Keratinocyte (primary cell): ENCODE data around the gene MX1. TPM values are rescaled to one million over a fixed set of nuclear protein-coding genes. Genes with fewer than 3 reads are reported as not detected.

ENCODE experiments used
- DNase-seq: peaks from one replicate; pipeline ENCODE4 v3.0.0-alpha.2; 2011; ENCODE audit warnings: low read depth, missing footprints, low spot score
- FAIRE-seq: peaks from 2 replicates; lab custom pipeline; 2011; peaks lifted over from hg19 to GRCh38; lab: Jason Lieb, UNC
- H2AFZ ChIP-seq: 2 replicates; pipeline ENCODE4 v1.6.0; 2012; ENCODE audit warnings: low read length, control low read depth, inconsistent platforms; ENCODE audit not compliant: control insufficient read depth
- H3K27ac ChIP-seq: 2 replicates; pipeline ENCODE4 v1.5.1; 2011; ENCODE audit warnings: low read length; ENCODE audit not compliant: control insufficient read depth, insufficient read depth
- H3K27me3 ChIP-seq: 3 replicates; pipeline ENCODE4 v1.6.0; 2011; ENCODE audit warnings: low read length; ENCODE audit not compliant: control insufficient read depth, insufficient read depth; ENCODE audit errors: extremely low read depth
- H3K36me3 ChIP-seq, 2 experiments: 2 replicates in 1 of 2; 3 replicates in 1 of 2; pipeline ENCODE4 v1.5.1; 2011; ENCODE audit warnings: low read length in 2 of 2, mild to moderate bottlenecking in 1 of 2; ENCODE audit not compliant: control insufficient read depth in 2 of 2, insufficient read depth in 2 of 2; ENCODE audit errors: extremely low read depth in 1 of 2
- H3K4me1 ChIP-seq: 3 replicates; pipeline ENCODE4 v1.5.1; 2011; ENCODE audit warnings: low read length; ENCODE audit not compliant: control insufficient read depth, insufficient read depth; ENCODE audit errors: extremely low read depth
- H3K4me2 ChIP-seq: 3 replicates; pipeline ENCODE4 v1.6.0; 2011; ENCODE audit warnings: low read depth, low read length; ENCODE audit not compliant: control insufficient read depth, insufficient read depth; ENCODE audit errors: extremely low read depth
- H3K4me3 ChIP-seq, 3 experiments: fragments of 200-600 bp in 1 of 3; sonication (generic) in 1 of 3; 2 replicates in 2 of 3; 3 replicates in 1 of 3; pipeline ENCODE4 v1.5.1; 2011 to 2016; ENCODE audit warnings: low read length in 3 of 3, mild to moderate bottlenecking in 3 of 3, control low read depth in 2 of 3, inconsistent platforms in 1 of 3, low read depth in 1 of 3, mixed read lengths in 1 of 3, mixed run types in 1 of 3, moderate library complexity in 1 of 3; ENCODE audit not compliant: control insufficient read depth in 2 of 3, insufficient read depth in 2 of 3; ENCODE audit errors: extremely low read depth in 1 of 3
- H3K79me2 ChIP-seq: 2 replicates; pipeline ENCODE4 v1.6.0; 2012; ENCODE audit warnings: low read length; ENCODE audit not compliant: control insufficient read depth, insufficient read depth
- H3K9ac ChIP-seq: 3 replicates; pipeline ENCODE4 v1.6.0; 2011; ENCODE audit warnings: low read length; ENCODE audit not compliant: control insufficient read depth, insufficient read depth; ENCODE audit errors: extremely low read depth
- H3K9me1 ChIP-seq: 3 replicates; pipeline ENCODE4 v1.6.0; 2011; ENCODE audit warnings: low read length; ENCODE audit not compliant: control insufficient read depth, insufficient read depth; ENCODE audit errors: extremely low read depth
- H3K9me3 ChIP-seq: 2 replicates; pipeline ENCODE4 v1.5.1; 2012; ENCODE audit warnings: low read depth, low read length; ENCODE audit not compliant: control insufficient read depth
- H4K20me1 ChIP-seq: 3 replicates; pipeline ENCODE4 v1.6.0; 2011; ENCODE audit warnings: low read length; ENCODE audit not compliant: control insufficient read depth, insufficient read depth; ENCODE audit errors: extremely low read depth
- EZH2 ChIP-seq: IDR thresholded peaks from one replicate; pipeline ENCODE4 v1.6.1; 2012; ENCODE audit warnings: inconsistent platforms, mild to moderate bottlenecking, low read length, moderate library complexity
- dilution Hi-C: fragments of 300-500 bp; cut with MboI; formaldehyde crosslinking; loops from one replicate; pipeline ENCODE4 v1.7.0; 2020; ENCODE audit warnings: low sequenced_read_pairs; ENCODE audit not compliant: extremely low pct_ligation_motif_present
- polyA plus RNA-seq, 5 experiments: library from polyadenylated mRNA; depleted of rRNA in 3 of 5; stranded (reverse) in 3 of 5; stranded (forward) in 1 of 5; unstranded in 1 of 5; fragments of >200 nt; gene quantifications; 1 replicate in 1 of 5; 2 replicates in 3 of 5; 3 replicates in 1 of 5; pipeline versions ENCODE4 v1.2.1 to v1.2.3, GENCODE V29; 2011 to 2012; ENCODE audit warnings: missing spikeins in 2 of 5, low read depth in 1 of 5, low replicate concordance in 1 of 5
- TF ChIP-seq, protein P1 (sequence below), 3 experiments: IDR thresholded peaks in 1 of 3; conservative IDR thresholded peaks in 1 of 3; optimal IDR thresholded peaks in 1 of 3; 2 replicates in 2 of 3; 3 replicates in 1 of 3; pipeline versions ENCODE3 to v1.5.1; 2011; ENCODE audit warnings: low read length in 3 of 3, mild to moderate bottlenecking in 3 of 3, moderate library complexity in 2 of 3, control low read depth in 1 of 3, inconsistent platforms in 1 of 3; ENCODE audit not compliant: insufficient read depth in 2 of 3; ENCODE audit errors: extremely low read depth in 1 of 3

Gene MX1
- polyA plus RNA-seq, 1 donor (not counting 4 experiments of a cell fraction or from before 2014, with no cell fraction given) = 151 TPM

DNA sequence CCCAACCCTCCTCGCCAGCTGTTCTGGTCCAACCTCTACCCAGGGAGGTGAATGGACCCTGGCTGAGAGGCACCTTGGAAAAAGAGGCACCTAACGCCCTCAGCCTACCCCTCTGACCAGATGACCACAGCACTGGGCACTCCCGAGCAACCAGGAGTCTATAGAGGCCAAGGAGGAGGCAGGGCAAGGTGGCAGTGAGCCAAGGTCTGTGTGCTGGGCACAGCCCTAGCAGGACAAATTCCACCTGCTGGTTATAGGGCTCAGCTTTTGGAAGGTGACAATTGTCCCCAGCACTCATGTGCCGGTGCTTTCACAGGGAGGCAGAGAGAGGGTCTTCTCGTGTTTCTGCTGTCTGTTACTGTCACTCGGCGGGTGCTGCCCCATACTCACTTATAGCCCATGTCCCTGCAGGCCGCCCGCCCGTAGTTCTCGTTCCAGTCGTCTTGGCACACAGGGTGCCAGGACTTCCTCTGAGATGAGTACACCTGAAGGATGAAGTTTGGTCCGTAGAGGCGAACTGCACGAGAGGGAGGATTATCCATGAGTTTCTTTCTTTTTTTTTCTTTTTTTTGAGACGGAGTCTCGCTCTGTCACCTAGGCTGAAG lies 54.1 kb downstream of the MX1 start:
- H4K20me1 ChIP-seq = no peaks in the 10 kb centered on the region
- no peak overlapping the region for H2AFZ ChIP-seq
- H3K9ac ChIP-seq = no peak overlapping the region
- FAIRE-seq (no peak), DNase-seq (no peak)
- H3K4me3 ChIP-seq = no peak overlapping the region
- H3K27me3 ChIP-seq = peaks cover 25% of the 10 kb centered on the region
- dilution Hi-C loops = no loop called here
- no peaks in the 10 kb centered on the region for H3K9me1 ChIP-seq
- no peak overlapping the region for H3K27ac ChIP-seq
- no peaks in the 10 kb centered on the region for H3K4me1 ChIP-seq
- TF ChIP-seq, protein P1, sequence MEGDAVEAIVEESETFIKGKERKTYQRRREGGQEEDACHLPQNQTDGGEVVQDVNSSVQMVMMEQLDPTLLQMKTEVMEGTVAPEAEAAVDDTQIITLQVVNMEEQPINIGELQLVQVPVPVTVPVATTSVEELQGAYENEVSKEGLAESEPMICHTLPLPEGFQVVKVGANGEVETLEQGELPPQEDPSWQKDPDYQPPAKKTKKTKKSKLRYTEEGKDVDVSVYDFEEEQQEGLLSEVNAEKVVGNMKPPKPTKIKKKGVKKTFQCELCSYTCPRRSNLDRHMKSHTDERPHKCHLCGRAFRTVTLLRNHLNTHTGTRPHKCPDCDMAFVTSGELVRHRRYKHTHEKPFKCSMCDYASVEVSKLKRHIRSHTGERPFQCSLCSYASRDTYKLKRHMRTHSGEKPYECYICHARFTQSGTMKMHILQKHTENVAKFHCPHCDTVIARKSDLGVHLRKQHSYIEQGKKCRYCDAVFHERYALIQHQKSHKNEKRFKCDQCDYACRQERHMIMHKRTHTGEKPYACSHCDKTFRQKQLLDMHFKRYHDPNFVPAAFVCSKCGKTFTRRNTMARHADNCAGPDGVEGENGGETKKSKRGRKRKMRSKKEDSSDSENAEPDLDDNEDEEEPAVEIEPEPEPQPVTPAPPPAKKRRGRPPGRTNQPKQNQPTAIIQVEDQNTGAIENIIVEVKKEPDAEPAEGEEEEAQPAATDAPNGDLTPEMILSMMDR (optimal IDR thresholded peaks at IDR 0.05 in 1 of 3, IDR thresholded peaks at IDR 0.05 in 1 of 3, conservative IDR thresholded peaks at IDR 0.05 in 1 of 3; ENCODE audit: extremely low read depth in 1 of 3, insufficient read depth in 2 of 3, low read length in 3 of 3) = no peak
- TF ChIP-seq EZH2 = no peak
- no peaks in the 10 kb centered on the region for H3K9me3 ChIP-seq
- H3K79me2 ChIP-seq = no peaks in the 10 kb centered on the region
- no peak overlapping the region for H3K4me2 ChIP-seq
- no peaks in the 10 kb centered on the region for H3K36me3 ChIP-seq

- Histone ChIP-seq H3K9me3 (no peaks in the 10 kb centered on the region), H3K9ac (no peak overlapping the region), H4K20me1 (no peaks in the 10 kb centered on the region), H3K4me2 (no peak overlapping the region), H3K36me3 (no peaks in the 10 kb centered on the region), H3K27ac (no peak overlapping the region), H3K4me1 (no peaks in the 10 kb centered on the region), H3K9me1 (no peaks in the 10 kb centered on the region), H3K4me3 (no peak overlapping the region), H3K79me2 (no peaks in the 10 kb centered on the region), H2AFZ (no peak overlapping the region), H3K27me3 (peaks cover 25% of the 10 kb centered on the region)
- FAIRE-seq (no peak), DNase-seq (no peak)
- dilution Hi-C loops = no loop called here
- TF ChIP-seq, protein P1 (optimal IDR thresholded peaks at IDR 0.05 in 1 of 3, IDR thresholded peaks at IDR 0.05 in 1 of 3, conservative IDR thresholded peaks at IDR 0.05 in 1 of 3; ENCODE audit: extremely low read depth in 1 of 3, insufficient read depth in 2 of 3, low read length in 3 of 3) = no peak
- no peak for TF ChIP-seq EZH2
Measured at GRCh38 chr21:41481191-41481590, 55.2 kb downstream of the MX1 start.
